Esophagus squamous epithelium (tissue), 5 donors: Measurements from ENCODE around the gene ARF3. TPM values are rescaled to one million over a fixed set of nuclear protein-coding genes. Genes with fewer than 3 reads are reported as not detected.
A peak's percentile ranks its signal among the peaks of the same experiment; 100 is the strongest.

Source experiments
- DNase-seq: peaks from one replicate; lab custom pipeline; 2025; lab: John Stamatoyannopoulos, UW
- H3K27ac ChIP-seq, 4 donors: fragments of 200-600 bp; sonication (generic); one replicate each; pipeline ENCODE4 v1.5.1; 2016 to 2019; ENCODE audit warnings: mild to moderate bottlenecking in 1 of 4
- H3K27me3 ChIP-seq, 4 donors: fragments of 200-600 bp; sonication (generic); 1 replicate in 3 of 4; 2 replicates in 1 of 4; pipeline versions ENCODE4 v1.5.1 to v1.6.0; 2017 to 2021; ENCODE audit warnings: antibody characterized with exemption in 1 of 4
- H3K36me3 ChIP-seq, 3 donors: fragments of 200-600 bp; sonication (generic); one replicate each; pipeline ENCODE4 v1.5.1; 2016 to 2019
- H3K4me1 ChIP-seq, 3 donors: fragments of 200-600 bp; sonication (generic); one replicate each; pipeline ENCODE4 v1.5.1; 2017 to 2019
- H3K4me3 ChIP-seq, 4 donors: fragments of 200-600 bp; sonication (generic); 1 replicate in 3 of 4; 2 replicates in 1 of 4; pipeline ENCODE4 v1.5.1; 2016 to 2019; ENCODE audit warnings: mild to moderate bottlenecking in 2 of 4, moderate library complexity in 1 of 4
- H3K9me3 ChIP-seq, 3 donors: fragments of 200-600 bp; sonication (generic); one replicate each; pipeline ENCODE4 v1.5.1; 2016 to 2019
- POLR2A ChIP-seq, 4 donors: fragments of 450-650 bp; IDR thresholded peaks; one replicate each; pipeline ENCODE4 v1.6.1; 2017; ENCODE audit warnings: antibody characterized with exemption in 4 of 4, mild to moderate bottlenecking in 4 of 4, moderate library complexity in 3 of 4
- WGBS, 2 donors: methylation state at CpG; one replicate each; pipeline ENCODE4 v1.1.5; 2018; 5-methylcytosine and 5-hydroxymethylcytosine counted together
- intact Hi-C: fragments of 100-400 bp; cut with DNase I; formaldehyde crosslinking; loops from one replicate; pipeline ENCODE4 v1.15.0; 2022
- total RNA-seq, 4 donors: library from RNA; depleted of rRNA; stranded (reverse); fragments of >200 nt; gene quantifications; one replicate each; pipeline ENCODE4 v1.1.0, GENCODE V29; 2016
- TF ChIP-seq, protein P1 (sequence below), 6 experiments: fragments of 450-650 bp in 4 of 6; fragments of 200-600 bp in 2 of 6; sonication (generic) in 2 of 6; IDR thresholded peaks; one replicate each; pipeline ENCODE4 v1.5.1; 2016 to 2019; ENCODE audit warnings: antibody characterized with exemption in 6 of 6, mild to moderate bottlenecking in 4 of 6, moderate library complexity in 4 of 6
- donor health status: DM: yes; HTN: yes; CAD: no.

The ARF3 gene
- total RNA-seq, 4 donors from 2014 or later = 52.2 to 76.2 (median 61.6) TPM

DNA sequence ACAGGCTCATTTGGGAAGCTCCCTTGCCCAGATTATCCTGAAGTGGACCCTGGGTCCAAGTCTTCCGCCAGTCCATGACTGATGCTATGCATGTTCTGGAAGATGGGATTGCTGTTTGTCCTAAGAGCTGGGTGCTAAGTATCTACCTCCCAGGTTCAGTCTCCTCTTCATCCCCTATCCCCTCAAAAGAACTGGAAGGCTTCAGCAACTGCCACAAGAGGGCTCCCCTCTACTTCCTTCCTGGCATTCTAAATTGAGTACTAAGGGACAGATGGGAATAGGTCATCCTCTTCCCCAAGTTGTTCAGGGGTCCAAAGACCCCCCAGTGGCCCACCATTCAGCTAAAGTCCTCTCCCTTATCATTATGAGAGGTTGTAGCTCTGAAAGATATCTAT lies 23.0 kb downstream of the ARF3 start:
- H3K36me3 ChIP-seq = peaks cover 11 to 98% (median 18%) of the 10 kb centered on the region in 3 donors

DNA sequence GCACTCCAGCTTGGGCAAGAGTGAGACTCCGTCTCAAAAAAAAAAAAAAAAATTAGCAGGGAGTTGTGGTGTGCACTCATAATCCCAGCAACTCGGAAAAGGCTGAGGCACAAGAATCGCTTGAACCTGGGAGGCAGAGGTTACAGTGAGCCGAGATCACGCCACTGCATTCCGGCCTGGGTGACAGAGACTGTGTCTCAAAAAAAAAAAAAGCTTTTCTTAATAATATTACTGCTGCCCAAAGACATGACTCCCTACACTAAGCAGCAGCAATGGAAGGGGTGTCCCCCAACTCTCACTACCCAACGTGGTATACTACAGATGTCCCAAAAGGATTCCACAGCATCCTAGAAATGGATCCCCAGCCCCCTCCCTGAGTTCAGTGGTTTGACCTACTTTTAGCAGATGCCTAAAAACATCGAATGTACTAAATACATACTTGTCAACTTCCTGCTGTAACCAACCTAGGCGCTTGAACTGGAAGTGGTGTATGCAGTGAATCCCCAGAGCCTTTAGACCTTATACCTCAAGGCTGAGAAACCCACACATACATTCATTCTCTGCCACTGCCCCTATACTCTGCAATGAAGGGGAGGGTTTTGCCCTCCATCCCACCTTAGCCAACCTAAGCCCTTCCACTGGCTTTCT lies 23.5 kb downstream of the ARF3 start:
- peak overlapping the region in 2 of 4 donors; percentile 31 to 33 for H3K27ac ChIP-seq
- intact Hi-C loops = no loop called here
- H3K4me1 ChIP-seq = no peaks in the 10 kb centered on the region
- 75 to 76% methylated on average over 9 of the region's 9 CpGs for WGBS, 2 donors
- TF ChIP-seq POLR2A (IDR thresholded peaks at IDR 0.05) = no peak
- TF ChIP-seq, protein P1, sequence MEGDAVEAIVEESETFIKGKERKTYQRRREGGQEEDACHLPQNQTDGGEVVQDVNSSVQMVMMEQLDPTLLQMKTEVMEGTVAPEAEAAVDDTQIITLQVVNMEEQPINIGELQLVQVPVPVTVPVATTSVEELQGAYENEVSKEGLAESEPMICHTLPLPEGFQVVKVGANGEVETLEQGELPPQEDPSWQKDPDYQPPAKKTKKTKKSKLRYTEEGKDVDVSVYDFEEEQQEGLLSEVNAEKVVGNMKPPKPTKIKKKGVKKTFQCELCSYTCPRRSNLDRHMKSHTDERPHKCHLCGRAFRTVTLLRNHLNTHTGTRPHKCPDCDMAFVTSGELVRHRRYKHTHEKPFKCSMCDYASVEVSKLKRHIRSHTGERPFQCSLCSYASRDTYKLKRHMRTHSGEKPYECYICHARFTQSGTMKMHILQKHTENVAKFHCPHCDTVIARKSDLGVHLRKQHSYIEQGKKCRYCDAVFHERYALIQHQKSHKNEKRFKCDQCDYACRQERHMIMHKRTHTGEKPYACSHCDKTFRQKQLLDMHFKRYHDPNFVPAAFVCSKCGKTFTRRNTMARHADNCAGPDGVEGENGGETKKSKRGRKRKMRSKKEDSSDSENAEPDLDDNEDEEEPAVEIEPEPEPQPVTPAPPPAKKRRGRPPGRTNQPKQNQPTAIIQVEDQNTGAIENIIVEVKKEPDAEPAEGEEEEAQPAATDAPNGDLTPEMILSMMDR (IDR thresholded peaks at IDR 0.05) = no peak
- no peak overlapping the region for H3K4me3 ChIP-seq
- no peak for DNase-seq
- no peaks in the 10 kb centered on the region for H3K9me3 ChIP-seq
- no peaks in the 10 kb centered on the region for H3K27me3 ChIP-seq
- peaks cover 11 to 98% (median 18%) of the 10 kb centered on the region in 3 donors for H3K36me3 ChIP-seq

More for the DNA sequence above, 23.0 kb downstream of the ARF3 start:
- no peak for TF ChIP-seq POLR2A (IDR thresholded peaks at IDR 0.05)
- TF ChIP-seq, protein P1 (IDR thresholded peaks at IDR 0.05) = peak in 4 of 6 experiments; percentile 11 to 33 (median 17)
- no peaks in the 10 kb centered on the region for H3K4me1 ChIP-seq
- 100% methylated on average over 1 of the region's 1 CpG for WGBS, 2 donors
- no peaks in the 10 kb centered on the region for H3K27me3 ChIP-seq
- intact Hi-C loops = no loop called here
- no peak for DNase-seq
- H3K4me3 ChIP-seq = no peak overlapping the region
- H3K9me3 ChIP-seq = no peaks in the 10 kb centered on the region
- H3K27ac ChIP-seq = peak overlapping the region in 2 of 4 donors; percentile 31 to 33

DNA sequence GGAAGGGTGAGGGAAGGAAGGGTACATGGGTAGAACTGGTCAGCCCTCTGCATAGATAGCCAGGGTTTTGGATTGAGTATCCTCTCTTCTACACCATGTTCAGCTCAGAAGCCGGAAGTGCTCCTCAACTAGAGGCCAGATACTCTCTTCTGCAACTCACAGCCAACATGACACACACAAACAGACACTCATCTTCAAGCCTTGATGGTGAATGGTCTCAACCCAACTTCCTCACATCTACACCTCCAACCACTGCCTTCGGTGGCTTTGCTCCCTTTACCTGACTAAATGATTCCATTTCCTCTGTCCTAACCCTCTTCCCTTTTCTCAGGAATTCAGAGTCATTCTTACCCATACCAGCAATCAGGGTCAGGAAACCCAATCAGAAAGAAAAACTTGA lies 24.4 kb downstream of the ARF3 start:
- peaks cover 11 to 94% (median 18%) of the 10 kb centered on the region in 3 donors for H3K36me3 ChIP-seq
- H3K27ac ChIP-seq = peak overlapping the region in 1 of 4 donors; percentile 29
- no peaks in the 10 kb centered on the region for H3K4me1 ChIP-seq
- no peak for DNase-seq
- WGBS, 2 donors = 57 to 78% methylated on average over 2 of the region's 2 CpGs
- intact Hi-C loops = no loop called here
- H3K9me3 ChIP-seq = no peaks in the 10 kb centered on the region
- TF ChIP-seq, protein P1 (IDR thresholded peaks at IDR 0.05) = no peak
- TF ChIP-seq POLR2A (IDR thresholded peaks at IDR 0.05) = no peak
- H3K27me3 ChIP-seq = no peaks in the 10 kb centered on the region
- no peak overlapping the region for H3K4me3 ChIP-seq

DNA sequence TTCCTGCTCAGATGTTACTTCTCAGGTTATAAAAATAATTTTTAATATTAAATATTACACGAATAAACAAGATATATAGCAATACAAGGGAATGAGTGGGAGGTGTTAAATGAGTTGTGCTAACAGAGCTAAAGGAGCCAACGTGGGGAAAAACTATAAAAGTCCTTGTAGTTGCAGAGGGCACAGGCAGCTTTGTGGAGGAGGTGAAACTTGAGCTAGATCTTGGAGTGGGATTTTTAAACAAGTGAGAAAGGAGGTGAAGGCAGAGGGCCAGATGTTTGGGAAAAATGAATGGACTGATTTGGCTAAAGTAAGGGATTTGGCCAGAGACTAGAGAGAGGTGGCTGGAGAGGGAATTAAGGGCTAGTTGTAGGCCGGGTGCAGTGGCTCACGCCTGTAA lies 26.8 kb downstream of the ARF3 start:
- Histone ChIP-seq H3K4me1 (peaks cover 0 to 5% (median 3%) of the 10 kb centered on the region in 3 donors), H3K27ac (no peak overlapping the region), H3K4me3 (no peak overlapping the region), H3K27me3 (no peaks in the 10 kb centered on the region), H3K36me3 (peaks cover 4 to 73% (median 8%) of the 10 kb centered on the region in 3 donors), H3K9me3 (no peaks in the 10 kb centered on the region)
- WGBS, 2 donors = 79 to 90% methylated on average over 4 of the region's 4 CpGs
- intact Hi-C loops = no loop called here
- TF ChIP-seq POLR2A (IDR thresholded peaks at IDR 0.05) = no peak
- DNase-seq = no peak

DNA sequence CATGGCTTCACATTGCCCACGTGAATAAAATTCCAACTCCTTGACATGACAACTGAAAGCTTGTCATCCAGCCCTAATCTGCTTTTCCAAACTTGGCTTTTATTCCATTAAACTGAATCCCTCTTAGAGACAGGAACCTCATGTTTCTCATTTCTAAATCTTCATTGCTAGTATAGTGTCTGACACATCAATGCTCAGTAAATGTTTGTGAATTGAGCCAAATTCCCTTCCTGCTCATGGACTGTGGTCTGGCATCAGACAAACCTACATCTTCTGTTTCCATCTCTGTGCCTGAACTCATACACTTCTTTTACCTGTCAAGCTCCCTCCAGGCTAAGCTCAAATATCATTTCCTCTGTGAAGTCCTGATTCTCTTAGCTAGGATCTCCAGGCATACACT lies 27.7 kb downstream of the ARF3 start:
- H3K27me3 ChIP-seq = no peaks in the 10 kb centered on the region
- H3K9me3 ChIP-seq = no peaks in the 10 kb centered on the region
- peaks cover 4 to 64% (median 8%) of the 10 kb centered on the region in 3 donors for H3K36me3 ChIP-seq
- TF ChIP-seq, protein P1 (IDR thresholded peaks at IDR 0.05) = no peak
- no peak for TF ChIP-seq POLR2A (IDR thresholded peaks at IDR 0.05)
- DNase-seq = no peak
- 78 to 88% methylated on average over 1 of the region's 1 CpG for WGBS, 2 donors
- H3K4me3 ChIP-seq = no peak overlapping the region
- no peak overlapping the region for H3K27ac ChIP-seq
- peaks cover 1 to 10% (median 4%) of the 10 kb centered on the region in 3 donors for H3K4me1 ChIP-seq
- intact Hi-C loops = loop anchor here (10.0 kb wide), 1 partner anchor 55 kb away; no protein-coding TSS in a partner anchor
